CD4-positive, alpha-beta T cell (primary cell): Measurements from ENCODE around the gene ZNF560. TPM values are rescaled to one million over a fixed set of nuclear protein-coding genes. Genes with fewer than 3 reads are reported as not detected.

Source experiments
- ATAC-seq: fragments of 200-7000 bp; cut with Tn5 transposase; one replicate; pipeline ENCODE4 v1.10.0; 2022; ENCODE audit warnings: mild to moderate bottlenecking; ENCODE audit not compliant: poor library complexity
- CTCF ChIA-PET: fragments of 350-600 bp; sonication (Branson Sonifier 250); formaldehyde crosslinking; loops from one replicate; lab custom pipeline; 2021; ENCODE audit warnings: antibody characterized with exemption, inconsistent platforms; lab: Charles Lee
- POLR2A ChIA-PET: fragments of 350-600 bp; sonication (Branson Sonifier 250); formaldehyde crosslinking; loops from one replicate; lab custom pipeline; 2021; ENCODE audit warnings: antibody characterized with exemption, inconsistent platforms; lab: Charles Lee
- DNase-seq, 14 experiments: peaks; one replicate each; pipeline ENCODE4 v3.0.0-alpha.2; 2013 to 2020; ENCODE audit warnings: mixed read lengths in 2 of 14
- H3K27ac ChIP-seq, 2 donors: one replicate each; pipeline versions ENCODE4 v1.5.1 to v1.7.0; 2013; ENCODE audit warnings: low read length in 2 of 2, low read depth in 1 of 2, mild to moderate bottlenecking in 1 of 2
- H3K27me3 ChIP-seq, 2 experiments: 1 replicate in 1 of 2; 2 replicates in 1 of 2; pipeline versions ENCODE4 v1.6.1 to v1.7.0; 2013; ENCODE audit warnings: low read length in 2 of 2, control low read depth in 1 of 2, mild to moderate bottlenecking in 1 of 2, moderate library complexity in 1 of 2; ENCODE audit not compliant: insufficient read depth in 2 of 2, control insufficient read depth in 1 of 2
- H3K36me3 ChIP-seq: one replicate; pipeline ENCODE4 v1.6.1; 2013; ENCODE audit warnings: low read length, control low read depth; ENCODE audit not compliant: insufficient read depth
- H3K4me1 ChIP-seq: one replicate; pipeline ENCODE4 v1.6.1; 2013; ENCODE audit warnings: low read length, control low read depth; ENCODE audit not compliant: insufficient read depth
- H3K4me3 ChIP-seq: one replicate; pipeline ENCODE4 v1.5.1; 2013; ENCODE audit warnings: mild to moderate bottlenecking, low read length, moderate library complexity
- H3K9me3 ChIP-seq, 2 experiments: 1 replicate in 1 of 2; 2 replicates in 1 of 2; pipeline versions ENCODE4 v1.6.1 to v1.7.0; 2013; ENCODE audit warnings: low read length in 2 of 2, mild to moderate bottlenecking in 2 of 2, control low read depth in 1 of 2, moderate library complexity in 1 of 2; ENCODE audit not compliant: control insufficient read depth in 1 of 2, insufficient read depth in 1 of 2
- H3K27ac Mint-ChIP-seq: one replicate; pipeline ENCODE4 v1.8.0; 2020; ENCODE audit warnings: mixed read lengths
- H3K27me3 Mint-ChIP-seq: one replicate; pipeline ENCODE4 v1.8.0; 2021; ENCODE audit warnings: mixed read lengths
- H3K36me3 Mint-ChIP-seq: one replicate; pipeline ENCODE4 v1.8.0; 2021; ENCODE audit warnings: low read depth, mixed read lengths
- H3K4me1 Mint-ChIP-seq: one replicate; pipeline ENCODE4 v1.8.0; 2021; ENCODE audit warnings: low read depth, mixed read lengths
- H3K4me3 Mint-ChIP-seq: one replicate; pipeline ENCODE4 v1.8.0; 2020; ENCODE audit warnings: mild to moderate bottlenecking, mixed read lengths
- H3K9me3 Mint-ChIP-seq: one replicate; pipeline ENCODE4 v1.8.0; 2020; ENCODE audit warnings: mixed read lengths
- intact Hi-C, 2 experiments: fragments of 100-400 bp; cut with DNase I in 1 of 2; cut with micrococcal nuclease in 1 of 2; formaldehyde crosslinking; loops; one replicate each; pipeline versions ENCODE4 v1.15.1 to v1.9.0; 2023 to 2025; cut with DNase I, micrococcal nuclease
- total RNA-seq, 174 experiments: library from RNA in 2 of 174; stranded (reverse) in 2 of 174; gene quantifications; one replicate each; pipeline ENCODE4 v1.2.3 and lab custom pipeline; 2021 to 2026
- TF ChIP-seq, protein P1 (sequence below): fragments of 200-600 bp; IDR thresholded peaks from one replicate; pipeline ENCODE4 v1.8.0; 2022; ENCODE audit warnings: antibody characterized with exemption, mild to moderate bottlenecking

The ZNF560 gene
- total RNA-seq, 2 experiments from 2014 or later = not detected

DNA sequence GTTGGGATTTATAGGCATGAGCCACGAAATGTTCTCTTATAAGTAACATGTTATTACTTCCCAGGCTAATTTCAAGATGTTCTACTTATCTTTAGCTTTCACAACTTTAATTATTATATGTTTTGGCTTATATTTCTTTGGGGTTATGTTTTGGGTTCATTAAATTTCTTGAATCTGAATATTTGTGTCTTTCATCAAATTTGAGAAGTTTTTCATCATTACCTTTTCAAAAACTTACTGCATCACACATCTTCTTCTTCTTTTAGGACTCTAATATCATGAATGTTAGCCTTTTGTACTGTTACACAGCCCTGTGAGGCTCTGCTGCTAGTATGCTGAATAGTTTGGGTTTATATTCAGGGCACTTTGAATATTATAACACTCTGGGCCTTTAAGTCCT is 53.4 kb downstream of the ZNF560 start:
- H3K4me3 ChIP-seq = no peak overlapping the region
- Mint-ChIP-seq H3K4me3 (no peak overlapping the region), H3K27me3 (no peaks in the 10 kb centered on the region), H3K9me3 (peaks cover 8% of the 10 kb centered on the region), H3K27ac (no peak overlapping the region), H3K36me3 (peaks cover 66% of the 10 kb centered on the region), H3K4me1 (peaks cover 1% of the 10 kb centered on the region)
- H3K4me1 ChIP-seq = no peaks in the 10 kb centered on the region
- intact Hi-C loops = no loop called here
- H3K36me3 ChIP-seq = no peaks in the 10 kb centered on the region
- ChIA-PET POLR2A (interaction anchor here (0.7 kb wide), 1 partner anchor 43 kb away, joined by 3 read pairs; no protein-coding TSS in a partner anchor), CTCF (interaction anchor here (1.6 to 2.1 kb wide), 2 partner anchors 9 to 13 kb away, joined by 4 read pairs; partner anchors contain the start of gene ZNF266)
- no peaks in the 10 kb centered on the region for H3K27me3 ChIP-seq
- H3K27ac ChIP-seq = no peak overlapping the region
- TF ChIP-seq, protein P1, sequence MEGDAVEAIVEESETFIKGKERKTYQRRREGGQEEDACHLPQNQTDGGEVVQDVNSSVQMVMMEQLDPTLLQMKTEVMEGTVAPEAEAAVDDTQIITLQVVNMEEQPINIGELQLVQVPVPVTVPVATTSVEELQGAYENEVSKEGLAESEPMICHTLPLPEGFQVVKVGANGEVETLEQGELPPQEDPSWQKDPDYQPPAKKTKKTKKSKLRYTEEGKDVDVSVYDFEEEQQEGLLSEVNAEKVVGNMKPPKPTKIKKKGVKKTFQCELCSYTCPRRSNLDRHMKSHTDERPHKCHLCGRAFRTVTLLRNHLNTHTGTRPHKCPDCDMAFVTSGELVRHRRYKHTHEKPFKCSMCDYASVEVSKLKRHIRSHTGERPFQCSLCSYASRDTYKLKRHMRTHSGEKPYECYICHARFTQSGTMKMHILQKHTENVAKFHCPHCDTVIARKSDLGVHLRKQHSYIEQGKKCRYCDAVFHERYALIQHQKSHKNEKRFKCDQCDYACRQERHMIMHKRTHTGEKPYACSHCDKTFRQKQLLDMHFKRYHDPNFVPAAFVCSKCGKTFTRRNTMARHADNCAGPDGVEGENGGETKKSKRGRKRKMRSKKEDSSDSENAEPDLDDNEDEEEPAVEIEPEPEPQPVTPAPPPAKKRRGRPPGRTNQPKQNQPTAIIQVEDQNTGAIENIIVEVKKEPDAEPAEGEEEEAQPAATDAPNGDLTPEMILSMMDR = no peak
- ATAC-seq (no peak), DNase-seq (no peak)
- H3K9me3 ChIP-seq = peaks cover 42 to 49% of the 10 kb centered on the region in 2 experiments

DNA sequence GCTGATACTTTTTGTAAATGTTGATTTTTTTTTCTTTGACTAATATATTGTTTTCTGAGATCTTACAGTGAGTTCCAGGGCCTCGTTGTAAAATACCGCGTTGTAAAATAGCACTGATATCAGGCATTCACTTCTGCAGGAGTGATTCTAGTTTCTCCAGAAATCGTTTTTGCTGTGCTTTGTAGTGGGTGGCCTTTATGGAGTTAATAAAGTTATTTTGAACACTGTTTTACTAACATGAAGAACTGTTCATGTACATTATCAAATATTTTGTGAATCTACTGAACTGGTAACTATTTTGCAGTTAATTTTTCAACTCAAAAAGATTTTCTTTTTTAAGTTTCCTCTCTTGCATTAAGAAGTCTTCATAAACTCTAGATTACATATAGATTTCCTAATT is 62.1 kb downstream of the ZNF560 start:
- DNase-seq = no peak
- H3K4me1 Mint-ChIP-seq = peaks cover 48% of the 10 kb centered on the region
- TF ChIP-seq, protein P1 = no peak
- Histone ChIP-seq H3K4me1 (peaks cover 18% of the 10 kb centered on the region), H3K9me3 (no peaks in the 10 kb centered on the region), H3K27me3 (no peaks in the 10 kb centered on the region), H3K27ac (peak overlapping the region in 1 of 2 donors; percentile 85), H3K4me3 (peak overlapping the region; percentile 66), H3K36me3 (peaks cover 17% of the 10 kb centered on the region)
- H3K4me3 Mint-ChIP-seq = peak overlapping the region; percentile 95
- peak overlapping the region; percentile 97 for H3K27ac Mint-ChIP-seq
- peaks cover 7% of the 10 kb centered on the region for H3K9me3 Mint-ChIP-seq
- ChIA-PET CTCF (interaction anchor here (1.6 kb wide), 1 partner anchor 9 kb away, joined by 4 read pairs; no protein-coding TSS in a partner anchor), POLR2A (interaction anchor here (1.0 to 2.0 kb wide), 5 partner anchors 113 to 332 kb away, joined by 5 to 16 read pairs (median 13); partner anchors contain the start of genes ZNF559, ZNF561, ZNF699 and ZNF846)
- intact Hi-C loops = loop anchor here (2.0 to 10.0 kb wide), 8 partner anchors 98 to 602 kb away; partner anchors contain the start of genes ZNF317 (in 2 of the 2), MBD3L1 (in 1 of the 2), ZNF121 (in 1 of the 2) and ZNF426 (in 1 of the 2)
- peaks cover 80% of the 10 kb centered on the region for H3K36me3 Mint-ChIP-seq
- H3K27me3 Mint-ChIP-seq = no peaks in the 10 kb centered on the region
- ATAC-seq = no peak

DNA sequence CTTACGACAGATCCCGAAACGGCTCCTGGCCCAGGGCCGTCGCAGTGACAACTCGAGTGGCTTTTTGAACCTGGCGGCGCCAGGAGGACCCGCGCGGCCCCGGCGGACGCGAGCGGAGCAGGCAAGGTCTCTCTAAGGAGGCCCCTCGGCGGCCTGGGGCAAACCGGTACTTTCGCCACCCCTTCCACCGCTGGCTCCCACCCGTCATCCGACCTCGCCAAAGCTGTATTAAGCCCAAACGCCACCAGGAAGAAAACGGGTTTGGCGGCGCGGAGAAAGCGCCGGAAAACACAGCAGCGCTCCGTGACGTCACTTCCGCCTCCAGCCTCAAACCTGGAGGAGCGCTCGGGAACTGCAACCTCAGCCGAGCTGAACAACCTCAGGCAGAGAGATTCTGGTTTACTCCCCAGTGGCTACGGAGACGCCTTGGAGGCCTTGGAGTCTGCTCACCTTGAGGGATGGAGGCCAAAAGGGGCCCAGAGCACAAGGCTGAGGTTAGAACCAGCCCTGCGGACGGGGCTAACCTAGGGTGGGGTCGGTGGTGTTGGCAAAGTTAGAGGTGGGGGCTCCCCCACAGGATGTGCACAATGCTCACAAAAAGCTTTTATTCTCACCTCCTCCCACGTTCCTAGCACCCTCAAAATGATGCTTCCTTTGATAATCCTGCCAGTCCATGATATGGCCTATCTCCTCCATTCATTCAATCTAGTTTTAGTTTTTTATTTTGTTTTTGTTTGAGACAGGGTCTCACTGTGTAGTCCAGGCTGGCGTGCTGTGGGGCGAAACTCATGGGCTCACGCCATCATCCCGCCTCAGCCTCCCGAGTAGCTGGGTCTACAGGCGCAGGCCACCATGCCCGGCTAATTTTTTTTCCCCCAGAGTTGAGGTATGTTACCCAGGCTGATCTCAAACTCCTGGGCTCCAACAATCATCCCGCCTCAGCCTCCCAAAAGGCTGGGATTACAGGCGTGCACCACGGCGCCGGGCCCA is 62.8 kb downstream of the ZNF560 start, which contains the start of gene ZNF266:
TSS of gene ZNF266 (minus strand) at position 295 of the 990 bp plus-strand sequence. CDS start 15,484 bp downstream, outside the sequence.
- TF ChIP-seq, protein P1 = peak; percentile 80
- peaks cover 49% of the 10 kb centered on the region for H3K4me1 Mint-ChIP-seq
- Histone ChIP-seq H3K36me3 (peaks cover 25% of the 10 kb centered on the region), H3K4me3 (peak within 1 kb of the TSS; percentile 66), H3K9me3 (no peaks in the 10 kb centered on the region), H3K4me1 (peaks cover 19% of the 10 kb centered on the region), H3K27ac (peak within 1 kb of the TSS; percentile 85 to 89), H3K27me3 (no peaks in the 10 kb centered on the region)
- H3K27me3 Mint-ChIP-seq = no peaks in the 10 kb centered on the region
- peaks cover 7% of the 10 kb centered on the region for H3K9me3 Mint-ChIP-seq
- POLR2A ChIA-PET = interaction anchor here (0.7 to 2.0 kb wide), 14 partner anchors 12 to 604 kb away, joined by 3 to 16 read pairs (median 3); partner anchors contain the start of genes MBD3L1, ZNF558, ZNF559 and ZNF561
- ATAC-seq = peak; percentile 89
- peak; percentile 87 to 97 (median 90) for DNase-seq
- peak within 1 kb of the TSS; percentile 97 for H3K27ac Mint-ChIP-seq
- CTCF ChIA-PET = interaction anchor here (0.5 to 1.7 kb wide), 4 partner anchors 10 to 288 kb away, joined by 3 to 7 read pairs (median 4); partner anchors contain the start of gene ZNF559
- peaks cover 86% of the 10 kb centered on the region for H3K36me3 Mint-ChIP-seq
- peak within 1 kb of the TSS; percentile 95 for H3K4me3 Mint-ChIP-seq
- intact Hi-C loops = loop anchor here (1.0 to 10.0 kb wide), 11 partner anchors 99 to 601 kb away; partner anchors contain the start of genes ZNF121 (in 2 of the 2), ZNF317 (in 2 of the 2), ZNF426 (in 2 of the 2) and MBD3L1 (in 1 of the 2)
